Right cardiac atrium (tissue), 5 donors: ENCODE data around the gene LZTFL1. TPM values are rescaled to one million over a fixed set of nuclear protein-coding genes. Genes with fewer than 3 reads are reported as not detected.

Experiments
- ATAC-seq, 2 donors: fragments of 200-7000 bp; cut with Tn5 transposase; one replicate each; pipeline versions ENCODE4 v1.8.0 to v1.9.1; 2020; ENCODE audit warnings: moderate library complexity in 2 of 2, mild to moderate bottlenecking in 1 of 2
- DNase-seq, 3 donors: peaks; one replicate each; pipeline ENCODE4 v3.0.0-alpha.2; 2020
- H3K27ac ChIP-seq: one replicate; pipeline ENCODE4 v1.5.1; 2013; ENCODE audit warnings: mild to moderate bottlenecking, low read length, control low read depth, moderate library complexity
- H3K27me3 ChIP-seq: one replicate; pipeline ENCODE4 v1.6.1; 2013; ENCODE audit not compliant: control insufficient read depth, insufficient read depth
- H3K4me1 ChIP-seq: one replicate; pipeline ENCODE4 v1.6.1; 2013; ENCODE audit warnings: low read length; ENCODE audit not compliant: control insufficient read depth, insufficient read depth
- H3K4me3 ChIP-seq: one replicate; pipeline ENCODE4 v1.5.1; 2013; ENCODE audit warnings: low read length, control low read depth
- H3K9me3 ChIP-seq: one replicate; pipeline ENCODE4 v1.6.1; 2013; ENCODE audit warnings: low read length; ENCODE audit not compliant: control insufficient read depth
- WGBS: extraction: QIAGEN DNeasy Blood & Tissue Kit; methylation state at CpG from one replicate; pipeline ENCODE4 v1.1.7; 2013; 5-methylcytosine and 5-hydroxymethylcytosine counted together
- intact Hi-C, 4 donors: fragments of 100-400 bp; cut with DNase I; formaldehyde crosslinking; loops; one replicate each; pipeline versions ENCODE4 v1.11.0 to v1.14.0; 2022 to 2023
- polyA plus RNA-seq: library from polyadenylated mRNA; stranded (reverse); fragments of 200-250 nt; gene quantifications from one replicate; pipeline ENCODE4 v1.2.3, GENCODE V29; 2013
- total RNA-seq, 4 donors: library from RNA; stranded (reverse); fragmentation: NEBNext Ultra II Directional; extraction: Animal tissue kit (Norgen Biotek cat#: 25700); gene quantifications; one replicate each; pipeline ENCODE4 v1.2.1, GENCODE V29; 2021
- donor health status: healthy with polysubstance abuse.
- donor health status: DM: no; HTN: yes; CAD: no.
- donor health status: DM: no; HTN: no; CAD: no.
- donor health status: DM: no; HTN: yes; CAD: no; lungs with severe emphysema.
- donor health status: DM: yes; HTN: yes; CAD: no.

LZTFL1 gene
- total and polyA plus RNA-seq, 5 donors = 5.0 to 13.4 (median 11.6) TPM

DNA sequence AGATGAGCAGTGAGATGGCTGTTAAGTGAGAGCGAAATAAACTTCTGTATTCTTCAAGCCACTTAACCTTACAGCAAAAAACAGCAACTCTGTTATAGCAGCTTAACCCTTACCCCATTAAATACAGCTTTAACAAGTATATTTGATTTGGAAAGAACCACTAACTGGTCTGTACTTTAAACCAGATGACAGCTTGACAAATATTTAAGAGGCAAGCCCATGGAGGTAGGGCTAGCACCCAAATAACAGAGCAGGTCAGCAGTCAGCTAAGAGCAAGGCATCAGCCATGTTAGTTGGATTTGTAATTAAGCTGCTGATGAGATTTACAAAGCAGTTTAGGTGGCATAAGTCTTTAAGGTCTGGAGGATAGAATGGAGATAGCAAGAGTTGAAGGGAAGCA lies 3.5 kb downstream of the LZTFL1 start:
- intact Hi-C loops = no loop called here
- DNase-seq = no peak

DNA sequence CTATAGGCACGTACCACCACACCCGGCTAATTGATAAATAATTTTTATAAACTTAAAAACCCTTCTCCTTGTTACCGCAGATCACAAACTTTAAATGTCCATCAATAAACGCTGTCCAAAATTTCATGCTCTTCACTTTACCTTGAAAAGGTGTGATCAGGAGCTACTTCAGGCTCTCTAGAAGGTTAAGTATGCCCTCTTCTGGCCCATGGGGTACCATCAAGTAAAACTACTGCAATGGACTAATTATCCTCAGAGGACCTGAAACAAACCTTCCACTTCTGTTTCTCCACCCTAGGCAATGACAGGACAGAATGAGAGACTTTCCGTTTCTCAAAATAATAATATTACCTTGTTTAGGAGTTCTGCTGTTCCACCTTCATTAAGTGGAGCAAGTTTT lies 9.2 kb downstream of the LZTFL1 start:
- whole genome bisulfite sequencing = 96% methylated on average over 5 of the region's 5 CpGs
- H3K9me3 ChIP-seq = no peaks in the 10 kb centered on the region
- no peaks in the 10 kb centered on the region for H3K27me3 ChIP-seq
- ATAC-seq (no peak), DNase-seq (no peak)
- H3K27ac ChIP-seq = no peak overlapping the region
- H3K4me1 ChIP-seq = no peaks in the 10 kb centered on the region
- intact Hi-C loops = loop anchor here in 1 of 4 donors (5.0 kb wide), 1 partner anchor 70 kb away; no protein-coding TSS in a partner anchor
- no peak overlapping the region for H3K4me3 ChIP-seq

More for the DNA sequence above, 3.5 kb downstream of the LZTFL1 start:
- H3K4me3 ChIP-seq = no peak overlapping the region
- no peak for ATAC-seq
- peaks cover 2% of the 10 kb centered on the region for H3K4me1 ChIP-seq
- H3K9me3 ChIP-seq = no peaks in the 10 kb centered on the region
- 94% methylated on average over 1 of the region's 1 CpG for WGBS
- no peak overlapping the region for H3K27ac ChIP-seq
- no peaks in the 10 kb centered on the region for H3K27me3 ChIP-seq

GRCh38 chr3:45830121-45830520 lies 11.8 kb downstream of the LZTFL1 start:
- intact Hi-C loops = loop anchor here in 1 of 4 donors (5.0 kb wide), 1 partner anchor 68 kb away; no protein-coding TSS in a partner anchor
- no peaks in the 10 kb centered on the region for H3K27me3 ChIP-seq
- no peaks in the 10 kb centered on the region for H3K4me1 ChIP-seq
- H3K4me3 ChIP-seq = no peak overlapping the region
- no peak for DNase-seq
- 93% methylated on average over 5 of the region's 5 CpGs for WGBS
- H3K27ac ChIP-seq = no peak overlapping the region
- no peaks in the 10 kb centered on the region for H3K9me3 ChIP-seq
- no peak for ATAC-seq

GRCh38 chr3:45826908-45827307 lies 15.0 kb downstream of the LZTFL1 start:
- no peaks in the 10 kb centered on the region for H3K4me1 ChIP-seq
- DNase-seq = no peak
- intact Hi-C loops = no loop called here
- no peak for ATAC-seq
- no peaks in the 10 kb centered on the region for H3K27me3 ChIP-seq
- H3K9me3 ChIP-seq = no peaks in the 10 kb centered on the region
- 79% methylated on average over 3 of the region's 3 CpGs for WGBS
- no peak overlapping the region for H3K4me3 ChIP-seq
- no peak overlapping the region for H3K27ac ChIP-seq

- Histone ChIP-seq H3K4me3 (no peak overlapping the region), H3K4me1 (no peaks in the 10 kb centered on the region), H3K9me3 (no peaks in the 10 kb centered on the region), H3K27ac (no peak overlapping the region), H3K27me3 (no peaks in the 10 kb centered on the region)
- WGBS = 80% methylated on average over 2 of the region's 2 CpGs
- ATAC-seq = no peak
- DNase-seq = no peak
- intact Hi-C loops = no loop called here
Measured at GRCh38 chr3:45826321-45826720, 15.6 kb downstream of the LZTFL1 start.

GRCh38 chr3:45821127-45821526 lies 20.8 kb downstream of the LZTFL1 start:
- intact Hi-C loops = no loop called here
- Histone ChIP-seq H3K9me3 (no peaks in the 10 kb centered on the region), H3K27me3 (no peaks in the 10 kb centered on the region), H3K4me1 (peaks cover 3% of the 10 kb centered on the region), H3K4me3 (no peak overlapping the region), H3K27ac (no peak overlapping the region)
- DNase-seq (no peak), ATAC-seq (no peak)
- 96% methylated on average over 1 of the region's 1 CpG for WGBS

DNA sequence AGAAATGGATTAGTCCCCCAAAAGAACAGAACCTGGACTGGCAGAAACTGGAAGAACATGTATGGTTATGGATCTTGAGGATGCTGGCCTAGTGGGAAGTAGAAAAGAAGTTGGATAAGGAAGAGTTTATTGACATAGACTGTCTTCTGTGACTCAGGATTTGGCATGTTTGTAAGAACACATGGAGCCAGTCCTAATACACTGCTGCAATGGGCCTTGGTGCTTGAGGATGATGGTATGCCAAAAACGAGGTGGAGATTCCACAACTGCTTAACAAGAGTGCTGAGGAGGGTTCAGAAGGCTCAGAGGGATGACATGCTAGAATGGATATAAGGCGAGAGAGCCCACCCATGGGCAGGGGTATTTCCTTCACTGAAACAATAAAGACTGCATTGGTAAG lies 22.4 kb downstream of the LZTFL1 start:
- DNase-seq (no peak), ATAC-seq (no peak)
- Histone ChIP-seq H3K4me3 (no peak overlapping the region), H3K27me3 (no peaks in the 10 kb centered on the region), H3K9me3 (no peaks in the 10 kb centered on the region), H3K27ac (no peak overlapping the region), H3K4me1 (peaks cover 3% of the 10 kb centered on the region)
- 87% methylated on average over 2 of the region's 2 CpGs for WGBS
- intact Hi-C loops = no loop called here

DNA sequence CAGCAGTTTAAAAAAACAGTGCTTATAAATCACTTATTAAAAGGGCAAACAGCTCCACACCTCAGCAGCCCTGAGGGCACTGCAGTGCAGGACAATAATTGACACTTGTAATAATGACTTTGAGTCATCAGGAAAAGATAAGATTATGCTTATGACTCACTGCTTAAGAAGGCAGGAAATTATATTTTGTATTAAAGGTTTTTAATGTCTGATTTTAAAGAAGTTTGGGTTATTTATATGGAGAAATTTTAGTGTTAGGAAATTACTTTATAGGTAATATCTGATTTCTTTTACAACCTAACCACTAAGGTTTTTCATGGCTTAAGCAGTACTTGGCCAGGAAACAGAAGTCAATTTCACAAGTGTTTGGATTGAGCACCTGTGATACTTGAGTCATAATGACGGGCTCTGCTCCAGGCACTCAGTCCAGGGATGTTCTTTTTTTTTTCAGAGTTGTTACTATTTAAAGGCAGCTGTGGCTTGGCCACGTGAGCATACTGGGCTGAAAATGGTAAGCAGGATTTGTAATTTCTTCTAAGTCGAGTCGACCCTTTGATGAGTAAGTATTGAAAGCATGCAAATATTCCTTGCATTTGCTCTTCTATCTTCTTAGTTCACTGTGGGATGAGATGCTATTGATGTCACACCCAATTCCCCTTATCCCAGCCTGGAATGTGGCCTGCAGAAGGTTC lies 23.9 kb downstream of the LZTFL1 start:
- no peak overlapping the region for H3K27ac ChIP-seq
- peak; percentile 47 to 80 for ATAC-seq
- DNase-seq = no peak
- peaks cover 3% of the 10 kb centered on the region for H3K4me1 ChIP-seq
- WGBS = 37% methylated on average over 4 of the region's 4 CpGs
- H3K9me3 ChIP-seq = no peaks in the 10 kb centered on the region
- intact Hi-C loops = no loop called here
- no peaks in the 10 kb centered on the region for H3K27me3 ChIP-seq
- no peak overlapping the region for H3K4me3 ChIP-seq

DNA sequence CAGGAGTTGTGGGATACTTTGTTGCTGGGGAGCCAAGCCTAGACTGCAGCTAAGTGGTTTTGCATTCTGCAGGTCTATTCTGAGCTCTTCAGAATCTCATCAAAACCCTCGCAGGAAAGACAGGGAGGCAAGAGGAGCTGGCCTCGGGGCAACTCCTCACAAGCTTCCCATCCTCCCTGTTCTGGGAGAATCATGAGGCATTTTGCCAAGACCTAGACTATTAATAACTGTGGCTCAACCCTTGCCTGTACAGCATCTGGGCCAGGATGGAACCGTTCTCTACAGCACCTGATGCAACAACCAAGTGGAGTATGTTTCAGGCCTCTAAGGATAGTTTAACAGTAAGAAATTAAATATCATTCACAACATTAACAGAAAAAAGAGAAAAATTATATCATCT lies 25.4 kb downstream of the LZTFL1 start:
- Histone ChIP-seq H3K27me3 (no peaks in the 10 kb centered on the region), H3K27ac (peak overlapping the region; percentile 19), H3K9me3 (no peaks in the 10 kb centered on the region), H3K4me3 (no peak overlapping the region), H3K4me1 (peaks cover 3% of the 10 kb centered on the region)
- 34% methylated on average over 3 of the region's 3 CpGs for WGBS
- ATAC-seq (peak; percentile 83 to 85), DNase-seq (no peak)
- intact Hi-C loops = no loop called here

GRCh38 chr3:45814322-45814721 lies 27.6 kb downstream of the LZTFL1 start:
- DNase-seq (no peak), ATAC-seq (no peak)
- Histone ChIP-seq H3K4me1 (peaks cover 3% of the 10 kb centered on the region), H3K4me3 (no peak overlapping the region), H3K9me3 (no peaks in the 10 kb centered on the region), H3K27me3 (no peaks in the 10 kb centered on the region), H3K27ac (no peak overlapping the region)
- 95% methylated on average over 4 of the region's 4 CpGs for WGBS
- intact Hi-C loops = no loop called here

DNA sequence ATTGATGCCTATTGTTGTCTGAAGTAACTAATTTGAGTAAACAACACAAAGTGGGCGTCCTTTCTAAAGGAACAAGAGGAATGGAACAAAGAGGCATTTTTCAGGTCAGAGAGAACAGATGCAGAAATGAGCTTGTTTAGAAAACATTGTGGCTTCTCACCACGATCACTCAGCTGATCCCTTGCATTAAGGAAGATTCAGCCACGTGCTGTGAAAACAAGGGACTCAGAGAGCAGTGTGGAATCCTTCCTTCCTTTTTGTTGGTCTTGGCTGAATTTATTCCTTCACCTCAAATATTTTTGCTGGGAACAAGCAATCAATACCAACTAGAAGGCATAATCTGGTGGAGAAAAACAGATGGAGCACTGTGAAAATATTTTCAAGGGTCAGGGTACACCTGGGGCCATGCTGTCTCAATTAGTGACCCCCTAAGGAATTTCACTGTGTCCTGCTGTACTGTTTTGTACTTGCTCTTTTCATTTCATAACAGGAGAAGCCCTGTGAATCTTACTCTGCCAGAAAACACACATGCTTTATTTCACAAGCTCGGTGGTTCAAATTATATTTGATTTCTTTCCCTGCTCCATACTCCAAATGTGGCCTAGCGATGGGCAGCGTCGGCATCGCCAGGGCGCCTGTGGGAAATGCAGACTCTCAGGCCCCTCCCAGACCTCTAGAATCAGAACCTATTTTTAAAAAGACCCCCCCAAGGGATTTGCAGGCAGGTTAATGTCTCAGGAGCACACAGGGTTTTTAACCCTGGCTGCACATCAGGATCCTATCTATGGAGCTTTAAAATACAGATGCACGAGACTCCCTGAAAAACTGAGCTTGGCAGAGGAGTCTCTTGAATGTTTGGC lies 34.0 kb downstream of the LZTFL1 start:
- intact Hi-C loops = no loop called here
- no peaks in the 10 kb centered on the region for H3K9me3 ChIP-seq
- no peaks in the 10 kb centered on the region for H3K4me1 ChIP-seq
- DNase-seq (no peak), ATAC-seq (no peak)
- no peak overlapping the region for H3K27ac ChIP-seq
- no peak overlapping the region for H3K4me3 ChIP-seq
- WGBS = 78% methylated on average over 10 of the region's 10 CpGs
- H3K27me3 ChIP-seq = no peaks in the 10 kb centered on the region
